Liver (tissue), 9 donors: Measurements from ENCODE around the gene RPL7A. TPM values are rescaled to one million over a fixed set of nuclear protein-coding genes. Genes with fewer than 3 reads are reported as not detected.

Experiments used
- DNase-seq: peaks from one replicate; pipeline ENCODE4 v3.0.0-alpha.2; 2017; ENCODE audit warnings: low spot score
- H3K27ac ChIP-seq, 2 donors: one replicate each; pipeline ENCODE4 v1.7.0; 2013; ENCODE audit warnings: inconsistent platforms in 2 of 2, low read length in 2 of 2, control low read depth in 1 of 2, low read depth in 1 of 2, mild to moderate bottlenecking in 1 of 2
- H3K27me3 ChIP-seq, 4 donors: one replicate each; pipeline versions ENCODE4 v1.6.1 to v1.7.0; 2013; ENCODE audit warnings: low read length in 3 of 4, inconsistent platforms in 1 of 4, mild to moderate bottlenecking in 1 of 4, moderate library complexity in 1 of 4; ENCODE audit not compliant: control insufficient read depth in 4 of 4, insufficient read depth in 4 of 4
- H3K36me3 ChIP-seq, 4 donors: one replicate each; pipeline versions ENCODE4 v1.6.1 to v1.7.0; 2013; ENCODE audit warnings: low read length in 3 of 4, mild to moderate bottlenecking in 3 of 4, low read depth in 1 of 4, moderate library complexity in 1 of 4; ENCODE audit not compliant: control insufficient read depth in 4 of 4, insufficient read depth in 3 of 4
- H3K4me1 ChIP-seq, 4 donors: one replicate each; pipeline versions ENCODE4 v1.6.1 to v1.7.0; 2013; ENCODE audit warnings: low read length in 3 of 4, mild to moderate bottlenecking in 3 of 4, moderate library complexity in 1 of 4; ENCODE audit not compliant: control insufficient read depth in 4 of 4, insufficient read depth in 4 of 4
- H3K4me3 ChIP-seq, 3 donors: one replicate each; pipeline versions ENCODE4 v1.6.1 to v1.7.0; 2013; ENCODE audit warnings: low read length in 3 of 3, control low read depth in 1 of 3, low read depth in 1 of 3, mild to moderate bottlenecking in 1 of 3
- H3K9ac ChIP-seq, 2 donors: one replicate each; pipeline ENCODE4 v1.7.0; 2013; ENCODE audit warnings: low read length in 2 of 2, mild to moderate bottlenecking in 2 of 2, moderate library complexity in 2 of 2, control low read depth in 1 of 2, low read depth in 1 of 2
- H3K9me3 ChIP-seq, 4 donors: one replicate each; pipeline versions ENCODE4 v1.6.1 to v1.7.0; 2013; ENCODE audit warnings: low read length in 3 of 4; ENCODE audit not compliant: control insufficient read depth in 4 of 4
- EGR1 ChIP-seq, 2 donors: IDR thresholded peaks; 2 replicates each; pipeline ENCODE4 v1.6.1; 2016 to 2018; ENCODE audit warnings: antibody characterized with exemption in 2 of 2, low read depth in 2 of 2
- FOXA1 ChIP-seq: IDR thresholded peaks from 2 replicates; pipeline ENCODE4 v1.6.1; 2016; ENCODE audit warnings: antibody characterized with exemption
- GABPA ChIP-seq, 2 donors: IDR thresholded peaks in 1 of 2; conservative IDR thresholded peaks in 1 of 2; 2 replicates each; pipeline ENCODE4 v1.6.1; 2016; ENCODE audit warnings: antibody characterized with exemption in 2 of 2, mild to moderate bottlenecking in 1 of 2, moderate library complexity in 1 of 2
- HNF4A ChIP-seq, 2 donors: conservative IDR thresholded peaks; 2 replicates each; pipeline ENCODE4 v1.6.1; 2016; ENCODE audit warnings: antibody characterized with exemption in 2 of 2, mild to moderate bottlenecking in 2 of 2
- MAX ChIP-seq: IDR thresholded peaks from 2 replicates; pipeline ENCODE4 v1.6.1; 2016; ENCODE audit warnings: antibody characterized with exemption
- RXRA ChIP-seq, 2 donors: IDR thresholded peaks; 2 replicates each; pipeline ENCODE4 v1.6.1; 2017 to 2018; ENCODE audit warnings: antibody characterized with exemption in 2 of 2, mild to moderate bottlenecking in 1 of 2
- SP1 ChIP-seq: IDR thresholded peaks from 2 replicates; pipeline ENCODE4 v1.6.1; 2018; ENCODE audit warnings: antibody characterized with exemption, mild to moderate bottlenecking
- TAF1 ChIP-seq: conservative IDR thresholded peaks from 2 replicates; pipeline ENCODE4 v1.6.1; 2016; ENCODE audit warnings: antibody characterized with exemption, mild to moderate bottlenecking
- YY1 ChIP-seq: IDR thresholded peaks from 2 replicates; pipeline ENCODE4 v1.6.1; 2016; ENCODE audit warnings: antibody characterized with exemption, mild to moderate bottlenecking
- WGBS: extraction: QIAGEN DNeasy Blood & Tissue Kit; methylation state at CpG from one replicate; pipeline ENCODE4 v1.1.7; 2013; 5-methylcytosine and 5-hydroxymethylcytosine counted together
- polyA plus RNA-seq, 2 donors: library from polyadenylated mRNA; stranded (reverse) in 1 of 2; unstranded in 1 of 2; fragments of 200-250 nt in 1 of 2; fragments of >200 nt in 1 of 2; fragmentation: Nextera tagmentation in 1 of 2; extraction: Ambion mirVana in 1 of 2; gene quantifications; one replicate each; pipeline versions ENCODE4 v1.2.1 to v1.2.3, GENCODE V29; 2013 to 2015
- total RNA-seq, 2 donors: library from RNA; depleted of rRNA; stranded (reverse); fragments of >200 nt; gene quantifications; one replicate each; pipeline ENCODE4 v1.2.3, GENCODE V29; 2014
- TF ChIP-seq, protein P1 (sequence below): IDR thresholded peaks from 2 replicates; pipeline ENCODE4 v1.6.1; 2016; ENCODE audit warnings: antibody characterized with exemption
- TF ChIP-seq, protein P2 (sequence below): fragments of 150-350 bp; IDR thresholded peaks from 2 replicates; pipeline ENCODE4 v1.5.1; 2017; ENCODE audit warnings: improper control_type of control experiment, low read depth, low read length; ENCODE audit not compliant: missing input control
- TF ChIP-seq, protein P3 (sequence below): IDR thresholded peaks from 2 replicates; pipeline ENCODE4 v1.6.1; 2016; ENCODE audit warnings: antibody characterized with exemption, mild to moderate bottlenecking
- donor health status: healthy.
- donor health status: healthy.
- donor health status: healthy.
- donor health status: healthy.
- donor health status: healthy.

RPL7A gene
- total and polyA plus RNA-seq, 4 donors = 215 to 930 (median 704) TPM

GRCh38 chr9:133378408-133378962 is 30.5 kb downstream of the RPL7A start:
- 94% methylated on average over 1 of the region's 1 CpG for WGBS
- Histone ChIP-seq H3K27me3 (no peaks in the 10 kb centered on the region), H3K9me3 (no peaks in the 10 kb centered on the region), H3K4me1 (peaks cover 0 to 19% (median 9%) of the 10 kb centered on the region in 4 donors), H3K27ac (no peak overlapping the region), H3K4me3 (no peak overlapping the region), H3K36me3 (no peaks in the 10 kb centered on the region), H3K9ac (no peak overlapping the region)
- DNase-seq = no peak
- TF ChIP-seq, protein P1, sequence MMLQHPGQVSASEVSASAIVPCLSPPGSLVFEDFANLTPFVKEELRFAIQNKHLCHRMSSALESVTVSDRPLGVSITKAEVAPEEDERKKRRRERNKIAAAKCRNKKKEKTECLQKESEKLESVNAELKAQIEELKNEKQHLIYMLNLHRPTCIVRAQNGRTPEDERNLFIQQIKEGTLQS = no peak
- TF ChIP-seq, protein P2, sequence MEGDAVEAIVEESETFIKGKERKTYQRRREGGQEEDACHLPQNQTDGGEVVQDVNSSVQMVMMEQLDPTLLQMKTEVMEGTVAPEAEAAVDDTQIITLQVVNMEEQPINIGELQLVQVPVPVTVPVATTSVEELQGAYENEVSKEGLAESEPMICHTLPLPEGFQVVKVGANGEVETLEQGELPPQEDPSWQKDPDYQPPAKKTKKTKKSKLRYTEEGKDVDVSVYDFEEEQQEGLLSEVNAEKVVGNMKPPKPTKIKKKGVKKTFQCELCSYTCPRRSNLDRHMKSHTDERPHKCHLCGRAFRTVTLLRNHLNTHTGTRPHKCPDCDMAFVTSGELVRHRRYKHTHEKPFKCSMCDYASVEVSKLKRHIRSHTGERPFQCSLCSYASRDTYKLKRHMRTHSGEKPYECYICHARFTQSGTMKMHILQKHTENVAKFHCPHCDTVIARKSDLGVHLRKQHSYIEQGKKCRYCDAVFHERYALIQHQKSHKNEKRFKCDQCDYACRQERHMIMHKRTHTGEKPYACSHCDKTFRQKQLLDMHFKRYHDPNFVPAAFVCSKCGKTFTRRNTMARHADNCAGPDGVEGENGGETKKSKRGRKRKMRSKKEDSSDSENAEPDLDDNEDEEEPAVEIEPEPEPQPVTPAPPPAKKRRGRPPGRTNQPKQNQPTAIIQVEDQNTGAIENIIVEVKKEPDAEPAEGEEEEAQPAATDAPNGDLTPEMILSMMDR = no peak
- TF ChIP-seq GABPA (IDR thresholded peaks at IDR 0.05 in 1 of 2, conservative IDR thresholded peaks at IDR 0.05 in 1 of 2) = no peak
- TF ChIP-seq TAF1 = no peak
- no peak for TF ChIP-seq RXRA (IDR thresholded peaks at IDR 0.05)
- no peak for TF ChIP-seq HNF4A (conservative IDR thresholded peaks at IDR 0.05)
- TF ChIP-seq EGR1 (IDR thresholded peaks at IDR 0.05; ENCODE audit: low read depth in 2 of 2) = no peak
- TF ChIP-seq, protein P3, sequence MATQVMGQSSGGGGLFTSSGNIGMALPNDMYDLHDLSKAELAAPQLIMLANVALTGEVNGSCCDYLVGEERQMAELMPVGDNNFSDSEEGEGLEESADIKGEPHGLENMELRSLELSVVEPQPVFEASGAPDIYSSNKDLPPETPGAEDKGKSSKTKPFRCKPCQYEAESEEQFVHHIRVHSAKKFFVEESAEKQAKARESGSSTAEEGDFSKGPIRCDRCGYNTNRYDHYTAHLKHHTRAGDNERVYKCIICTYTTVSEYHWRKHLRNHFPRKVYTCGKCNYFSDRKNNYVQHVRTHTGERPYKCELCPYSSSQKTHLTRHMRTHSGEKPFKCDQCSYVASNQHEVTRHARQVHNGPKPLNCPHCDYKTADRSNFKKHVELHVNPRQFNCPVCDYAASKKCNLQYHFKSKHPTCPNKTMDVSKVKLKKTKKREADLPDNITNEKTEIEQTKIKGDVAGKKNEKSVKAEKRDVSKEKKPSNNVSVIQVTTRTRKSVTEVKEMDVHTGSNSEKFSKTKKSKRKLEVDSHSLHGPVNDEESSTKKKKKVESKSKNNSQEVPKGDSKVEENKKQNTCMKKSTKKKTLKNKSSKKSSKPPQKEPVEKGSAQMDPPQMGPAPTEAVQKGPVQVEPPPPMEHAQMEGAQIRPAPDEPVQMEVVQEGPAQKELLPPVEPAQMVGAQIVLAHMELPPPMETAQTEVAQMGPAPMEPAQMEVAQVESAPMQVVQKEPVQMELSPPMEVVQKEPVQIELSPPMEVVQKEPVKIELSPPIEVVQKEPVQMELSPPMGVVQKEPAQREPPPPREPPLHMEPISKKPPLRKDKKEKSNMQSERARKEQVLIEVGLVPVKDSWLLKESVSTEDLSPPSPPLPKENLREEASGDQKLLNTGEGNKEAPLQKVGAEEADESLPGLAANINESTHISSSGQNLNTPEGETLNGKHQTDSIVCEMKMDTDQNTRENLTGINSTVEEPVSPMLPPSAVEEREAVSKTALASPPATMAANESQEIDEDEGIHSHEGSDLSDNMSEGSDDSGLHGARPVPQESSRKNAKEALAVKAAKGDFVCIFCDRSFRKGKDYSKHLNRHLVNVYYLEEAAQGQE = no peak
- TF ChIP-seq YY1 = no peak
- TF ChIP-seq SP1 = no peak
- TF ChIP-seq MAX = no peak

GRCh38 chr9:133379153-133380086 is 31.4 kb downstream of the RPL7A start:
- Histone ChIP-seq H3K4me3 (no peak overlapping the region), H3K9me3 (no peaks in the 10 kb centered on the region), H3K36me3 (no peaks in the 10 kb centered on the region), H3K27ac (no peak overlapping the region), H3K4me1 (peaks cover 0 to 11% (median 5%) of the 10 kb centered on the region in 4 donors), H3K27me3 (no peaks in the 10 kb centered on the region), H3K9ac (no peak overlapping the region)
- TF ChIP-seq MAX = no peak
- TF ChIP-seq FOXA1 = no peak
- DNase-seq = no peak
- WGBS = 97% methylated on average over 14 of the region's 14 CpGs
